Ureter (tissue), 1 donor: ENCODE results near the gene FSTL5. TPM values are rescaled to one million over a fixed set of nuclear protein-coding genes. Genes with fewer than 3 reads are reported as not detected.

Experiments used
- DNase-seq: peaks from one replicate; pipeline ENCODE4 v3.0.0-alpha.2; 2020; ENCODE audit warnings: low spot score
- total RNA-seq: library from RNA; stranded (reverse); gene quantifications from one replicate; pipeline ENCODE4 v1.2.4, GENCODE V29; 2023
- donor health status: DM: yes; HTN: yes; CAD: no.

The FSTL5 gene
- total RNA-seq, 1 donor from 2014 or later, result not detected

- no peak for DNase-seq
Observed at GRCh38 chr4:161336621-161337020, 827.2 kb downstream of the FSTL5 start.

DNA sequence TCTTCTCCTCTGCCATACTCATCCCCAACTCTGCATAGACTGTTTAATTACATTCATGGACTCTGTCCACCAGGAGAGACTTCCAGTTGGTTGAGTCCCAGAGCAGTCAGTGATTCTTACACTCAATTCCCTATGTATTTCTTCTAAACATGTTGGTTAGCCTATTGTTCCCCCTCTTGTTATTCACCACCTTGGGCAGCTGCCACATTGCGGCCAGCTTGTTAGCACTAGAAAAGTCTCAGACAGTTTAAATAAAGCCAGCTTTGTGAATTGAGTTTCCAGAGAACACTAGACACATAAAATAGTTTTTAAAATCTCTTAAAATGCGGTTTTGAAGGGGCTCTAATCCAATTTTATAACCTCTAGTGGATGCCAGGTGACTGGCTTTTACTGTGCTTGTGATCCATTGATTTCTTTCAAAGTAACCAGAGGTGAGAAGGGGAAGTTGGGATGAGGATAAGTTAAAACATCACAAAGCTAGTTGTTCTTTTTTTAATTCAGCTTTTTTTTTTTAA lies 827.7 kb downstream of the FSTL5 start:
- no peak for DNase-seq
